IPS DF 4.7 (cell line): ENCODE measurements around the gene NCK2.
A peak's percentile ranks its signal among the peaks of the same experiment; 100 is the strongest.
"Not testable (repeated sequence)": the region's sequence is repeated elsewhere in the genome, so short reads cannot be mapped to it uniquely, and the experiment has no call there.

Source experiments
- DNase-seq: peaks from one replicate; pipeline ENCODE4 v3.0.0-alpha.2; 2013; ENCODE audit warnings: low spot score; ENCODE audit errors: extremely low read depth

The NCK2 gene

DNA sequence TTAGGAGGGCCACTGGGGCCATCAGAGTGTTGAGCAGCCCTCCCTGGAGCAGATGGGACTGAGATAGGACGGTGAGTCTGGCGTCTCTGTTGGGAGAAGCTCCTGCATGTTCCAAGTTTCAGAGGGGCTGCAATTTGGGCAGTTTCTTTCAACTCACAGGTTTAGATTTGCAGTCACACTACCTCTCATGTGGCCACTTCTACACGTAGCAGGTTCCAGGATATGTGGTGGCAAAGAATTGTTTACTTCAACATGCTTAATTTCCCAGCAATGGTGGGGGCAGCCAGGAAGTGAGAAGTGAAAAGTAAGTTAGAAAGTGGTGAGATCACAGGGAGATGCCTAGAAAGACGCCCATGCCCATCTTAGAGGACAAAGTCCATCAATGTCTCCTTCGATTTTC is 9.3 kb downstream of the NCK2 start:
- DNase-seq, result no peak

DNA sequence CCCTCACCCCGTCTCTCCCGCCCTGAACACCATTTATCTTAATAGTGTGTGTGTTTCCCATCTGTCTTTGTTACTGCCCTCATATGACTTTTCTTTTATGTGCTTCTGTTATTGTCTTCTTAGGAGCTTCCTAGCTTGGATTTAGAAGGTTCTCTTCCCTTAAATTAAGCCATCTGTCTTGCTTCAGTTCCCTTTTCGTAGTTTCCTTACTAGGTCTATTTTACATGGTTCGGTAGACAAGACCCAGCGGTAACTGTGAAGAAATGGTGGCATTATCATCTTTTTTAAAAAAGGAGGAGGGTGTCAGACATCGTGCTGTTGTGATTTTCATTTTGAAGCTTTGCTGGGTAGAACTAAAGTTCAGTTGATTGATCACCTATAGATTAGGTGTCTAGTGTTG is 10.3 kb downstream of the NCK2 start:
- no peak for DNase-seq

DNA sequence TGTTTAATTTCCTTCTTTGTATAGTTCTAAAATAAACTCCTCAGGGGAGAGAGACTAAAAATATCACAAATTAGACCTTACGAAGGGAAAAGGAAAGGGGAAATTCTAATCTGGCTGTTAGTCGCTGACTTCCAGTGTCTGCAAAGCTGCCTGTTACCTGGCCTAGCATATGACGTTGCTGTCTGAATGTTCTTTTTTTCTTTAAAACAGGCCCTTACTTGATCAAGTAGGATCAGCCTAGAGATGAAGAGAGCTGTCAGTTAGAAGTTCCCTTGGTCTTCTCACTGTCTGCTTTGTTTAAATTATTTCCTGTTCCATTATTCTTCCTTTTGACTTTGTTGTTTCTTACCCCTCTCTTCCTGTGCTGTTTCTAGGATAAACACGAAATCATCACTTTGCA is 11.2 kb downstream of the NCK2 start:
- DNase-seq, result no peak

DNA sequence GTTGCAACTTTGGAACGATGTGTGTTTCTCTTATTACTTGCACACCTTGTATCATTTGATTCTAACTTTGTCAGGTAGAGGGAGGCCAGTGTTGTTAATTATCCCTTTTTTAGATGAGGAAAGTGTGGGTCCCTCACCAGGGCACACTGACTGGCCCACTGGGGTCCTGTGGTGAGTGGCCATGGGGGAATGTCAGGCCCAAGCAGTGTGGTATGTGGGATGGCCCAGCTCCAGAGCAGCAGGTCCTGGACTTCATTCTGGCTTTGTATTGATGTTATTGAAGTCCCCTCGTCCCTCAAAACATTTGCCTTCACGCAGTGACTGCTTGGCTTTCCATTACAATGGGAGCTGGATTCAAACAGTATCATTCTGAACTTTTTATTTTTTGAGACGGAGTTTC is 11.7 kb downstream of the NCK2 start:
- no peak for DNase-seq

DNA sequence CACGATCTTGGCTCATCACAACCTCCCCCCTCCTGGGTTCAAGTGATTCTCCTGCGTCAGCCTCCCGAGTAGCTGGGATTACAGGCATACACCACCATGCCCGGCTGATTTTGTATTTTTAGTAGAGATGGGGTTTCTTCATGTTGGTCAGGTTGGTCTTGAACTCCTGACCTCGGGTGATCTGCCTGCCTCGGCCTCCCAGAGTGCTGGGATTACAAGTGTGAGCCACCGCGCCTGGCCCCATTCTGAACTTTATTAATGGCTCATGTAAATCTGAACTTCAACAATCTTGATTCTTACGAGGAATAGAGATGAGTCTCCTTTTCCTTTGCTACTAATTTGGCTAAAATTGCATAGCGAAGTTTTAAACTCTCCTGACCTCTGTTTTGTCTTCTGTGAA is 12.2 kb downstream of the NCK2 start:
- not testable (repeated sequence) for DNase-seq

DNA sequence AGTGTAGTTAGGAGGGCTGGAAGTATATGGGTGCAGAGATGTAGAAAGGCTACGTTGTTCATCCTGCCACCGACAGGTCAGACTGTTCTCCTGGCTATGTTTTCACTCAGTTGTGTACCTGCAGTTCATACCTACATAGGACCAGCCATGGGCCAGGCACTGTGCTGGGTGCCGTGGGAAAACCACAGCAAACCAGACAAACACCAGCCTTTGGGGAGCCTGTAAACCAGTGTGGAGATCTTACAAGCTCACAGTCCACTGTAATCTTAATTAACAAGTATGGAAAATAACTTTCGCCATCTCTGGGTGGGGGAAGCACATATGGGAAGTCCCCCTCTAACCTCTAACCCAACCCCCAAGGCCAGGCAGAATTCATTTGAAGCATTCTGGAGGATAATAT is 12.7 kb downstream of the NCK2 start:
- DNase-seq, result no peak

DNA sequence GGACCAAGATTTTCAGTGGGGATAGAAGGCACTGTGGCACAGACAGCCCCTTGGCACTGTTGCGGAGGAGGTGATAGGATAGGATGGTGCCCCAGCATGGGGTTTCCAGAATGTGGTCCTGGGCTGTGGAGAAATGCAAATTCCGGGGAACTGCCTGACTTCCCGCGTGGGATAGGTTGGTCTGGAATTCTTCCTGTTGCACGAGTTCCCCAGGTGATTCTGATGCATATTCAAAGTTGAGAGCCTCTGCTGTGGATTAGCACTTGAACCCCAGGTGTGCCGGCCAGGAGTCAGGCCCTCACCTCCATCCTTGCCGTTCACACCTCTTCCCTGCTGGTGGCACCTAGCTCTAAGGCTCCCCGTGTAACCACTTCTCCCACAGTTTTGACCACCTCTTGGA is 15.5 kb downstream of the NCK2 start:
- no peak for DNase-seq

DNA sequence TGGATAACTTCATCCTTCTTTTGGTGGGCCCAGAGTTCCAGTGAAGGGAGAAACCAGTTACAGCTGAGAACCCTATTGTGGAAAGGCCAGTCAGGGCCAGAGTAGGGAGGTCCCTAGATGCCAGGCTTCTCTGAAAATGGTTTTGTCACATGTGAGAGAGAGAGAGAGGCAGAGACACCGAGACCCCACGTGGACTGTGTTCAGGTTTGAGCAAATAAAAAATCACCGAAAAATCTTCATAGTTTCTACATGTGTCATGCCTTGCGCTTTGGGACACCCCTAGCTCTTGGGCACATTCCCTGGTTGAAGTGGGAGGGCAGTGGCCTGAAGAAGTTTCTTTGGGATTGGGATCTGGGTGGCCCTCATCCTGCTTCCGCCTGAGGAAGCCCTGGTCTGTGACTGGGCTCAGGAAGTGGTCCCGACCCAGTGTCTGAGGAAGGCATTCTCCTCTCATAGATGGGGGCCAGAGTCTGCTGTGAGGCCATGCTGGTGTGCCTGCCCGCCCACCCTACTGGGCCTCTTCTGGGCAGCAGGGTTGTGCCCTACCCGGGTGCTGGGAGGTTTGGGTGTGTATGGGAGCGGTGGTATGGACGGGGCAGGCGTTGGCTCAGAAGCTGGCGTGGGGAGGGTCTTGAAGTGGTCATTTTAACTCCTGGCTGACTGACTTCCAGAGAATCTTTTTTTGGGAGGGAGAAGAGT is 16.1 kb downstream of the NCK2 start:
- no peak for DNase-seq

DNA sequence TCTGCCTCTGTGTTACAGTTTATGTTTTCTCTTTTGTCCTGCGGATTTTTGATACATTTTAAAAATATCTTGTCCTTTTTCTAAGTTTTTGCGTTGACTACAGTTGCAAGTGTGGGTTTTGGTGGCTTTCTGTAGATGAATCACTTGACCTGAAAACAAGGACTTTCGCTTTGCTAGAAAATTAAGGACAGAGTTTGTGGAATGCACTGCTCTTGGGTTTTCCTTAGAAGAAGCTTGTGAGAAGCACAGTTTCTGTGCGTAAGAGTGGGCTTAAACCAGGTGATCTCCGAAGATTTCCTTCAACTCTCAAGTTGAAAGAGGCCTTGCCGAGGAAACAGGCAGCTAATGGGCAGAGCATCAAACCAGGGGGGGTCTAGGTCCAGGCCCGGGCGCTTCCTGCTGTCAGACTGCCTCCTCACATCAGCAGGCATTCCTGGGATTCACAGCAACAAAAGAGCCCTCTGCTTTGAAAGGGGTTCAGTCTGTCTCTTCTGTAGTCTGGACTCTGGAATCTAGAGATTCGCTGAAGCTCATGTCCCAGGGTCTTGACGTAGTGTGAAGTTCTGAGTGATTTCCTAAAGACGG is 17.3 kb downstream of the NCK2 start:
- DNase-seq, result peak; percentile 56

DNA sequence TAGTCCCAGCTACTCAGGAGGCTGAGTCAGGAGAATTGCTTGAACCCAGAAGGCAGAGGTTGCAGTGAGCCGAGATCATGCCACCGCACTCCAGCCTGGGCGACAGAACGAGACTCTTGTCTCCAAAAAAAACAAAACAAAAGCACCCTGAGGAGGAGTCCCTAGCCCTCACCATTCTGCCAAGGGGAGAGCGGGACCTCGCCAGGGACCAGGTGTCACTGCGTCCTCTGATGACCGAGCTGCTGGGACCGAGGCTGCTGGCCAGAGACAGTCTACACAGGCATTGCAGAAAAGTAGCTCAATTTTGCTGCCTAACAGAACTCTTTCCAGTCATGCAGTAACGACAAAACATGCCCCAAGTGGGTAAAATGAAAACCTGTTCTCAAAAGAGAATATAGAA is 18.4 kb downstream of the NCK2 start:
- DNase-seq, result no peak

DNA sequence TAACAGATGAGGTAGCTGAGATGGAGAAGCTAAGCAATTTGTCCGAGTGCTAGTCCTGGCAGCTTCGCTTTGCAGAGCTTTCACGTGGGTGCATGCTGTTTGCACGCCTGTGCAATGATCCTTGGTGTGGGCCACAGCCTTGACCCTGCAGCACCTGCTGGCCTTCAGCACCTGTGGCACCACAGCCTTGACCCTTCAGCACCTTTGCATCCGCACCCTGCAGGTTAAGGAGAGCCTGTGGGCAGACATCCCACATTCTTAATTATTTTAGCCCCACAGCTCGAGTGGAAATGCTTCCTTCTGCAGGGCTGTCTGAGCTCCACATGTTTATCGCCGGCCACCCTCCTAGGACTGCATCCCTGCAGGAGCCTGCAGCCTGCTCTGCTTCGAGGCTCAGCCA is 19.3 kb downstream of the NCK2 start:
- DNase-seq, result no peak

DNA sequence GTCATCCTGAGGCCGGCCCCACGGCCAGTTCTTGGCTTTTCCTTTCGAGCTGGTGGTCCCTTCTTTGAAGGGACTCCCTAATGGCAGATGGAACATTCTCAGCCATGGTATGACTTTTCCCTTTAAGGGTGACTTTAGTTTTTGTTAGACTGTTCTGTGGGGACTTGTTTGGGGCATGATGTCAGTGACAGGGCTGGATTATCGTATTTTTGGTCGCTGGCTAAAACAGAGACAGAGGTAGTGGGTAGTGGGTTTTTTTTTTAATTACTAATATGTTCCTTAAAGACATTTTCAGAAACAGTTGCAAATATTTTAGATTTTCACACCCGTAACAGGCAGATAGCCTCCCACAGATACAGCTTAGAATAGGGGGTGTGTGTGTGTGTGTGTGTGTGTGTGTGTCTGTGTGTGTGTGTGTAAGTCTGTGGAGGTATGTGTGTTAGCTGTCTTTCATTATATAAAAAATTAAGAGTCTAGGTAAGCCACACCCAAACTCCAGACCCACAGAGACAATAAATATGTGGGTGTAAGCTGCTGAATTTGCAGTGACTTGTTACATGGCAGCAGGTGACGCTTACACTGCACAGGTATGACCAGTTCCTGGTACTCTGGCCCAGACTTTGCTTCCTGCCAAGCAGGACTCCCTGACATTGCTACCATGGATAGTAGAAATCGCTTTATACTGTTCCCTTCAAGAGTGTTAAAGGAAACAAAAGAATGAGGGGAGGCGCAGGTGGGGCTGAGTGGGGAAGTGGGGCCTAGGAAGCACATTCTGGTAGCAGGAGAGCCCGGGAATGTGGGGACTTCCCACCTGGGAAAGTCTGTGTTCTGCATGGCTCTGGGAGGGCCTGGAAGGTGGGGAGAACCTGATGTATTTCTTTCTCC is 20.9 kb downstream of the NCK2 start:
- no peak for DNase-seq

DNA sequence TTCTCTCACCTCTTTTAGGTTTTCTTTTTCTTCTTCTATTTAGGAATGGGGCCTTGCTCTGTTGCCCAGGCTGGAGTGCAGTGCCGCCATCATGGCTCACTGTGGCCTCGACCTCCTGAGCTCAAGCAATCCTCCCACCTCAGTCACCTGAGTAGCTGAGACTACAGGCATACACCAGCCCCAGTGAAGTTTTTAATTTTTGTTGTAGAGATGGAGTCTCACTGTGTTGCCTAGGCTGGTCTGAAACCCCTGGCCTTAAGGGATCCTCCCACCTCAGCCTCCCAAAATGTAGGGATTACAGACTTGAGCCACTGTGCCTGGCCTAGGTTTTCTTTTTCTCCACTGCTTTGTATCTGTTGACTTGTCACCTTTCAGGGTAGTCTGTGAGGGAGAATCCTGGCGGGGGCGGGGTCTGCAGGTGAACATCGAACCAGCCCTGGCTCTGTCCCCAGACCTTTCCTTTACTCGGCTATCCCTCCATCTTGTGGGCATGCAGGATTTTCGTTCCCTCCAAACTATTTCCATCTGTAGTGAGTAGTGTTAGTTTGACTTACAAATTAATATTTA is 21.7 kb downstream of the NCK2 start:
- no peak for DNase-seq

DNA sequence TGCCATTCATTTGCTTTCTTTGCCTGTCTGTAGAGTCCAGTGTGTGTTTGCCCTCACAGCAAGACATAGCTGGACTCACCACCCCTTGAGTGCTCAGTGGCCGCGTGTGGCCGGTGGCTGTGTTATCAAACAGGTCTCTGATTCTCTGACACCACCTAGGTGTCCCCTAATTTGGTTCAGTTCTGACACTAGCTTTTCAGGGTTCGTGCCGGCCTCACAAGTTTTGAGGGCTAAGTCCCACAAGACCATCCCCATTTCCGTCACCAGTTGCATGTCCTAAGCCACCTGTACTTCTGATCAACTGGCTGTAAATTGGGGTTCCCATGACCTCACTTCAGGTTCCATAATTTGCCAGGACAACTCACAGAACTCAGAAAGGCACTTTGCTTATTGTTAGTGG is 23.5 kb downstream of the NCK2 start:
- DNase-seq, result no peak

DNA sequence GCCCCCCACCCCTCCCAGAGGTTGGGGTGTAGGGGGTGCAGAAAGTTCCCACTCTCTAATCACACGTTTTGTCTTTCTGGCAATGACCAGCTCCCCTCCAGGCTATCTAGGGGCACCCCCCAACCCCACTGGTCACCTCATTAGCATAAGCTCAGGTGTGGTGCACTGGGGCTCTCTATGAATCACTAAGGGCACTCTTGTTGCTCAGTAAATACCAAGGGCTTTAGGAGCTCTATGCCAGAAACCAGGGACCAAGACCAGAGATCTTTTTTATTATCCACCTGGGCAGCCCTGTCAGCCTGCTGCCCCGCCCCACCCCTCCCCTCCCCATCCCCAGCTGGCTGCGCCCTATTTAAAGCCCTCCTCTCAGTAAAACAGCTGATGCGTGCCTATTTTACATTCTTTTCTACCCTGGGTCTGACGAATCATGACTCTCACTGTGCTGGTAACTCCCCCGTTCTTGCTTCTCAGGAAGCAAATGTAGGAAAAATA is 24.3 kb downstream of the NCK2 start:
- no peak for DNase-seq

DNA sequence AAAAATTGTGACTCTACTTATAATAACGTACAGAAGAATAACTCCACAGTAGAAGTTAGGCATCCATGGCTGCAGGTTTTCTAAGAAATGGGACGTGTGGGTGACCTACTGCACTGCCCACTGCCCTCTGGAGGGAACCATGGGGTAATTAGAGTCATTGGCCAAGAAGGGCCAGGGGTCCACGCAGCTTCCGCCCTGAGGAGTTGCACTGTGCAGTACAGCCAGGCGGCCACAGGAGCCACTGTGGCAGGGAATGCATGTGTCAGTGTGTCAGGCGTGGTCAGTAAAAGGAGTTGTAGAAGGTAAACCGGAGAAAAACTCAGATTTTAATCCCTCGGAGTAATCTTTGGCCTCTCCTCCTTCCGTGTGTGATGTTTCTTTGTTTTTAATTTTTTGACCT is 24.8 kb downstream of the NCK2 start:
- DNase-seq, result no peak

DNA sequence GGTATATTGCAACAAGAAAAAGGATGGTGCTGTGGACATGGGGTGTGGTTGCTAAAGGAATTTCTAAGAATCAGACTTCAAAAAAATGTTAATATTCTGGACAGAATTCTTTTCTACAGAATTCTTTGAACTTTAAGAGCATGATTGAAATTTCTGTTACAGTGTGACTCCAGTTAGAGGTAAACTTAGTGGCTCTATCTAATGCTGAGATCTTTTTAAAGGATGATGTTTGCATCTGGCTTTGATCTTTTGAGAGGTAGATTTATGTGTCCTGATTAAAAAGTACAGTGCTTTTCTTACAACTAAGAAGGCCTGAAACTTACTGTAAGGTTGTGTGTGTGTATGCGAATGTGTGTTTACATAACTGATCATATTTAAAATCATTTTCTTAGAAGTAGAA is 25.4 kb downstream of the NCK2 start:
- no peak for DNase-seq

DNA sequence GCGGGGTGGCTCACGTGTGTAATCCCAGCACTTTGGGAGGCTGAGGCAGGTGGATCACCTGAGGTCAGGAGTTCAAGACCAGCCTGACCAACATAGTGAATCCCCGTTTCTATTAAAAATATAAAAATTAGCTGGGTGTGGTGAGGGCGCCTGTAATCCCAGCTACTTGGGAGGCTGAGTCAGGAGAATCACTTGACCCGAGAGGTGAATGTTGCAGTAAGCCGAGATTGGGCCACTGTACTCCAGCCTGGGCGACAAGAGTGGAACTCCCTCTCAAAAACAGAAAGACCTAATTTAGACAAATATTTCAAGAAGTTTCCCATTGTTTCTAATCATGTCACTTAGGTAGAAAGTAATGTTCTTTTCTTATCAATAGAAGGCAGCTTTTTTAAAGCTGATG is 26.6 kb downstream of the NCK2 start:
- not testable (repeated sequence) for DNase-seq

DNA sequence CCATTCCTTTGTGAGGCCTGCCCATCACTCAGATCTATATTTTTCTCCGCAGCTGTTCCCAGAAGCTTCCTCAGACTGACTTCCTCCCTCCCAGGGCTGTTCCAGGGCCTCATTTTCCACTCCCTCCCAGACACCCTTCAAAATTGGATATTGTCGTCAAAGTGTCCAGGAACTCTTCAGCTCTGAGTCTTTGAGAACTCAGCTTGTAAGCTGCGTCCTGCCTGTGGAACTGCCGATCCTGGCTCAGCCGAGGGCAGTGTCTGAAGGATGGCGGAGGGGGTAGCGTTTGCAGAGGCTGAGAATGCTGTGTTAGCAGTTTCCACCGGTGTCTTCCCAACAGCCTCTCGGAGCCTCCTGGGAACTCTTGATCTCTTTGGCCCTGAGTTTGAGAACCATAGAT is 27.1 kb downstream of the NCK2 start:
- no peak for DNase-seq

DNA sequence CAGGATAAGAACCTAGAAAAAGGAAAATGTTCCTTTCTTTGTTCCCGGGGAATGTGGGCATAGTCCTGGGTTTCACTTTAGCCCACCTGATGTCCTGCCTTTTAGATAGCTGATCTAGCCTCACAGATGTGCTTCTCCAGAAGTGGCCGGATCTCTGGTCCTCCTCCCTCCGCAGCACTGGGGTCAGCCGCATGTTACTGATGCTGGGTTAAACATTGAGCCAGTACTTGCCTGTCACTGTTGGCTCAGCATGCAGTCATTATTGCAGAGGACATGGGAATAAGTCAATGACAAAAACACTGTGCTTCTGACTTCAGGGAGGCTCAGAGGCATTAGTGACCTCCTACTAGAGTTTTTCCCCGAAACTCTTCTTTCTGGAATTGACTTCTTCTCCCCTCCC is 27.6 kb downstream of the NCK2 start:
- DNase-seq, result no peak

DNA sequence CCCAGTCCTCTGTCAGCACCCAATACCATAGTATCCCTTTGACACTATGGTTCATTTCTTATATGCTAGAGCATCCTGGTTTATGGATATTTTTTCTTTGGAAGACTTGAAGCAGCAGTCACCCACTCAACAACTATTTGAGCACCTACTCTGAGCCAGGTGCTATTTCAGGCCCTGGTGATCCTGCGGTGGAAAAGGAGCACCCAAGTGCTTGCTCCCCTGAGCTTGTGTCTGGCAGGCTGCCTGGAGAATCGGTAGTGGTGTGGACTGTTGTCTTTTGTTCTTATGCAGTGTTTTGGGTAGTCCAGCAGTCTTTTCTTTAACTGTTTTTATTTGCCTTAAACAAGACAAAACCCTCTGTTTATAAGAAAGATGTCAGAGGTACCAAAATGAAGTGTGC is 28.9 kb downstream of the NCK2 start:
- DNase-seq, result no peak

DNA sequence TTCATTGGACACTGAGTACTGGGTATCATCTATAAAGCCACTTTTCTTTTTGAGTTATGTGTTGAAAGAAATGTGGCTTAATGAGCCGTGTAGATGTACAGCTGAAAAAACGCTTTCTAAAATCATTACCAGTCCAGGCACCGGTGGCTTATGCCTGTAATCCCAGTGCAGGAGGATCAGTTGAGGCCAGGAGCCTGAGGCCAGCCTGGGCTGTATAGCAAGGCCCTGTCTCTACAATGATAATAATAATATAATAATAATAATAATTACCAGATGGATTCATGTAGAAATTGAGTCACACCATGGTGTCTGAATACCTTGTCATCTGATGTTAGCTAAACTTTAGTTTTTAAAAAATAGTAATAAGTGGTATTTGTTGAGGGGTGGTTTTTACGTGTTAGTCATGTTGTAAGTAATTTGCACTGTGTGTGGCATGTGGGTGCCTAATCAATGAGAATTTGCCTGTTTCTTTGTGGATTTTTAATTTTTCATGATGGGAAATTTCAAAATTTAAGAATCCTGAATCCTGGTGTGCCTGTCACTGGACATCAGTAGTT is 30.1 kb downstream of the NCK2 start:
- no peak for DNase-seq
